HG02973 (cell line): ENCODE measurements around the gene NELFB.
"Not testable (repeated sequence)": the region's sequence is repeated elsewhere in the genome, so short reads cannot be mapped to it uniquely, and the experiment has no call there.

Source experiments
- ATAC-seq: cut with Tn5 transposase; IDR thresholded peaks from one replicate; pipeline ENCODE4 v1.9.1; 2021; ENCODE audit warnings: moderate library complexity; ENCODE audit not compliant: unreplicated experiment

NELFB gene

DNA sequence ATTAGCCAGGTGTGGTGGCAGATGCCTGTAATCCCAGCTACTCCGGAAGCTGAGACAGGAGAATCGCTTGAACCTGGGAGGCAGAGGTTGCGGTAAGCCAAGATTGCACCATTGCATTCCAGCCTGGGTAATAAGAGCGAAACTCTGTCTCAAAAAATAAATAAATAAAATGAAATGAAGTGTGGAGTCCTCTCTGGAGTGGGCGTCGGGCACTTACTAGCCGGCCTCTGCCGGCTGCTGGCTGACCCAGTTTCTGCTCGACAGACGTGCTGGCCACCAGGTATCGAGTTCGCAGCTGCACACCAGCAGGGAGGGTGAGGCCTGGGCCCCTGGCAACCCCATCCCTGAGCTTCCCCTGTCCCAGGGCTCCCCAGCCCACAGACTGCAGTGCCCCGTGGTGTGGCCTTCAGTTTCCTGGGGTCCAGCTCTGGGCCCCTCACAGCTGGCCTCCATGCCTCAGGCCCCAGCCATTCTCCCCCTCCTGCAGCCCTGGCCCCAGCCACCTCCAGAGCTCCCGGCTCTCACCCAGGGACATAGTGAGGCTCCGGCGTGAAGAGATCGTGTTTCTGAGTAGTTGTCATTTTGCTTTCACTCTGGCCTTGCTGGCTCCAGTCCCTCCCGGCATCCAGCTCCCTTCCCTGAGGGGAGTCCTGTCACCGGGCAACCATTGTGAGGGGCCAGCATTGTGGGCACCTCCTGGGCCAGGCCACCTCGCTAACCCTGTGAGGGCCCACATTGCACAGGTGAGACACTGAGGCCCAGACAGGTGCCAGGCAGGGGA, 7.8 kb upstream of the NELFB start:
- no peak for ATAC-seq

GRCh38 chr9:137247916-137248175, 7.3 kb upstream of the NELFB start:
- ATAC-seq: no peak

- ATAC-seq: no peak
Observed at GRCh38 chr9:137250329-137251193, 4.6 kb upstream of the NELFB start.

DNA sequence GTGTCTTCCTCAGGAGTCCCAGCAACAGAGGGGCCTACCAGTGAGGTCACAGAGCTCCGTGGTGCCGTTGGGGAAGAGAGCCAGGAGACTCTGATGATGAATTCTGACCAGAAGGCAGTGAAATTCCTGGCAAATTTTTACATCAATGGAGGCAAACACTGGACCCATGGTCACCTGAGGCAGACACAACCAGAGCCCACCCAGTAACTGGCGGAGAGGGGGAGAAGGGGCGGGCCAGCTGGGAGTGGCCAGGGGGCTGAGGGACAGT, 4.0 kb upstream of the NELFB start, which contains the start of gene STPG3:
Gene STPG3, plus strand, starts transcription at position 93 of the 268 bp plus-strand sequence. Its CDS starts 1 bp downstream, at position 94.
- ATAC-seq: no peak

DNA sequence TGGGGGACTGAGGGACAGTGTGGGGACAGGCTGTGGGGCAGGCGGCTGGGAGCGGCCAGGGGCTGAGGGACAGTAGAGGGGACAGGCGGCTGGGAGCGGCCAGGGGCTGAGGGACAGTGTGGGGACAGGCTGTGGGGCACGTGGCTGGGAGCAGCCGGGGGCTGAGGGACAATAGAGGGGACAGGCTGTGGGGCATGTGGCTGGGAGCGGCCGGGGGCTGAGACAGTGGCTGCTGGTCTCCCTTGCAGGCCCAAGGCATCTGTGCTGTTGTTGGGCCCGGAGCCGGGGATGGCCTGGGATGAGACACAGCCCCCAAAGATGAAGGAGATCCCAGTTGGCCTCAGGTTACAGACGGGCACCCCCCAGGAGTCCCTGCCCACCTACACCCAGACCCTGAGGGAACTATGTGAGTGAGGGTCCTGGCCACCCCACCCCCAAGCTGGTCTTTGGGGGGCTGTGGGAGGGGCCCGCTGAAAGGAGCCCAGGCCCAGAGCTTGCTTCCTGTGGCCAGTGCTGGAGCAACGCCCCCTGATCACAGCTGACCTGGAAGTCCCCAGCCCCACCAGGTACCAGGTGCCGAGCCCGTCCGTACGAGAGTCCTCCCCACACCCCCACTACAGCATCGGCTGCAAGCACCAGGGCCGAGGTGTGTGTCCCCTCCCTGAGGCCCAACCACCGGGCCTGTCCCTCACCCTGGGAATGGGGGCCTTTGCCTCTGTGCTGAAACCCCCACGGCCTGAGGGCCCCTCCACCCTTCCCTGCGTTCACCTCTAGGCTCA, 3.4 kb upstream of the NELFB start:
- no peak for ATAC-seq

- no peak for ATAC-seq
Observed at GRCh38 chr9:137252555-137253506, 2.3 kb upstream of the NELFB start.

DNA sequence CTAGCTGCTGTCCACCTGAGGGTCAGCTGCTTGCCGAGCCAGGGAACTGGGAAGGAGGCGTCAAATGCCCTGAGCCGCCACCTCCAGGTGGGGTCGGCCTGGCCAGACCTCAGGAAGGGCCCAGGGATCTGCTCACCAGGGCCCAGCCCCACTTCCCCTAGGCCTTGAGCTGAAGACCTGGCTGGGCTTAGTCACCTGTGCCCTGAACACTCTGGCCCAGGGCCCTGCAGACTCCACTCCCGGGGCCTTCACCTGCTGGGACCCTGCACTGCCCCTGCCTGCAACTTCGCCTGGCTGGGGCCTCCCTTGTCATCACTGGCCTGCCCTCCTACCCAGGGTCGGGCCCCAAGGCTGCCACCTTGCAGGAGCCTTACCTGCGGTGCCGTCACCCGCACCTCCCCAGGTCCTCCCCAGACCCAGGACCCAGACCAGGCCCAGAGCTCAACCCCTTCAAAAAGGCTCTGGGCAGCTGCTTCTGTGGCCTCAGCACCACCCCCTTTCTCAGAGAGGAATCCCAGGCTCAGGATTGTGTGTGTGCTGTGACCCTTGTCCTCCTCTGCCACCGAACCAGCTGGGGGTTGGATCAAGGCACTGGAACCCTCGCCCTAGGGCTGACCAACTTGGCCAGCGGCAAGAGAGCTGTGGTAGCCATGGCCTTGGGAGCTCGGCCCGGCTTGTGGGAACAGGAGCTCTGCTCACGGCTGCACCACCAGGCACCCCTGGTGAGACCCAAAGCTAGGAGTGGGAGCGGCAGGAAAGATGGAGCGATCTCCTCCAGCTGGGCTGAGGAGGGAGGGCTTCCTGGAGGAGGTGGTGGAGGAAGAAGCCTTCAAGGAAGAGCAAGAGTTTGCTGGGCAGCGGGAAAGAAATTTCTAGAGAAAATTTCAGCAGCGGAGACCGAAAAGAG, 1.2 kb upstream of the NELFB start:
- no peak for ATAC-seq

DNA sequence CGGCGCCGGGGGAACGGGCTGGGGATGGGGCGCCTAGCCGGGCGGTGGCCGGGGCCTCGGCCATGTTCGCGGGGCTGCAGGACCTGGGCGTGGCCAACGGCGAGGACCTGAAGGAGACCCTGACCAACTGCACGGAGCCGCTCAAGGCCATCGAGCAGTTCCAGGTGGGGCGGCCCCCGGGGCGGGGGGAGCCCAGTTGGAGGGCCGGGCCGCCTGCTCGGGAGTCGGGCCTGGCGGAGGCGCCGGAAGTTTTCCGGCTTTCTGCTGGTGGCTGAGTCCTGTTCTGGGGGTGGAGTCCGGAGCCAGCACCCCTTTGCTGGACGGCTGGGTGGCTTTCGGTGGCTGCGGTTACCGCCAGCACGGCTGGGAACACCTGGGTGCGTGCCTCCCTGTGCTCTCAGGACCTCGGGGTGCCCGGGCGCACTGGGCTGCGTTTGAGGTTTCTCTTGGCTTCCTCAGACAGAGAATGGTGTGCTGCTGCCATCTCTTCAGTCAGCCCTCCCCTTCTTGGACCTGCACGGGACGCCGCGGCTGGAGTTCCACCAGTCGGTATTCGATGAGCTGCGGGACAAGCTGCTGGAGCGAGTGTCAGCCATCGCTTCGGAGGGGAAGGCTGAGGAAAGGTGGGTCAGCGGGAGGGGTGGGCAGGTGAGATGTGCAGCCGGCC, 454 bp downstream of the NELFB start:
- ATAC-seq: peak; percentile 7

- ATAC-seq: no peak
Observed at GRCh38 chr9:137256362-137256761, 1.2 kb downstream of the NELFB start.

GRCh38 chr9:137256856-137257255, 1.7 kb downstream of the NELFB start:
- no peak for ATAC-seq

GRCh38 chr9:137262173-137262908, 7.2 kb downstream of the NELFB start:
- not testable (repeated sequence) for ATAC-seq

DNA sequence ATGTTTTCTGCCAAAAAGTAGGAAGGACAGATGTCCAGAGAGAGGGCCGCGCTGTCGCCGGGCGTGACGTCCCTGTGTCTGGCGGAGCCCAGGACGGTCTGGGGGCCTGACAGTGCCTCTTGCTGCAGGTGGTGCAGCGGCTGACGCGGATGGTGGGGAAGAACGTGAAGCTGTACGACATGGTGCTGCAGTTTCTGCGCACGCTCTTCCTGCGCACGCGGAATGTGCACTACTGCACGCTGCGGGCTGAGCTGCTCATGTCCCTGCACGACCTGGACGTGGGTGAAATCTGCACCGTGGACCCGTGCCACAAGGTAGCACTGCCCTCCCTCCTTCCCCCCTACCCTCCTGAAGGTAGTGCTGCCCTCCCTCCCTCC, 7.8 kb downstream of the NELFB start:
- no peak for ATAC-seq

- ATAC-seq: no peak
Observed at GRCh38 chr9:137263506-137263905, 8.4 kb downstream of the NELFB start.

- no peak for ATAC-seq
Observed at GRCh38 chr9:137264067-137264466, 8.9 kb downstream of the NELFB start.

DNA sequence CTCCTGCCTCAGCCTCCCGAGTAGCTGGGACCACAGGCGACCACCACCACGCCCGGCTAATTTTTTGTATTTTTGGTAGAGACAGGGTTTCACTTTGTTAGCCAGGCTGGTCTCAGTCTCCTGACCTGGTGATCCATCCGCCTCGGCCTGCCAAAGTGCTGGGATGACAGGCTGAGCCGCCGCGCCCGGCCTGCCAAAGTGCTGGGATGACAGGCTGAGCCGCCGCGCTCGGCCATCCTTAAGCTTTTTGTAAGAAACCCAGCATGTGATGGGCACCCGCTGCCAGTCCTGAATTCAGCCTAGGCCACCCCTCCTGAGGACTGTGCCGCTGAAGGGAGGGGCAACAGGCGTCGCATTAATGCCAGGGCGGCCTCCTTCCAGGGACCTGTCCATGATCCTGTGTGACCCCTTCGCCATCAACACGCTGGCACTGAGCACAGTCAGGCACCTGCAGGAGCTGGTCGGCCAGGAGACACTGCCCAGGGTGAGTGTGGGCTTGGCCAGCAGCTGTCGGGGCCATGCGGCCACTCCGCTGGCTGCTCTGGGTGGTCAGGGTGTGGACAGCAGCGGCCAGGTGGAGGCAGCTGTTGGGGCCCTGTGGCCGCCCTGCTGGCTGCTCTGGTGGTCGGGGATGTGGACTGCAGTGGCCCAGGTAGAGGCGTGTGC, 10.5 kb downstream of the NELFB start:
- ATAC-seq: no peak

- no peak for ATAC-seq
Observed at GRCh38 chr9:137266162-137266527, 11.0 kb downstream of the NELFB start.

GRCh38 chr9:137266585-137267453, 11.7 kb downstream of the NELFB start:
- ATAC-seq: no peak
